Loucy (cell line): ENCODE measurements around the gene CEP164.

ENCODE experiments used
- H2AFZ ChIP-seq: fragments of 200-600 bp; sonication (generic); 2 replicates; pipeline ENCODE4 v1.6.0; 2016; ENCODE audit warnings: antibody characterized with exemption, mild to moderate bottlenecking, low read length, moderate library complexity
- H3F3A ChIP-seq: fragments of 200-600 bp; 2 replicates; pipeline ENCODE4 v1.6.0; 2016; ENCODE audit warnings: antibody characterized with exemption, low read depth, mild to moderate bottlenecking
- H3K27me3 ChIP-seq: fragments of 200-600 bp; sonication (generic); 2 replicates; pipeline ENCODE4 v1.6.1; 2014; ENCODE audit warnings: low read length, mild to moderate bottlenecking; ENCODE audit not compliant: insufficient read depth, poor library complexity, severe bottlenecking
- H3K36me3 ChIP-seq: fragments of 200-600 bp; sonication (generic); 2 replicates; pipeline ENCODE4 v1.6.1; 2016; ENCODE audit warnings: low read length; ENCODE audit not compliant: insufficient read depth
- H3K4me1 ChIP-seq: fragments of 200-600 bp; sonication (generic); 2 replicates; pipeline ENCODE4 v1.5.1; 2014; ENCODE audit warnings: low read length, mild to moderate bottlenecking; ENCODE audit not compliant: insufficient read depth, poor library complexity, severe bottlenecking
- H3K4me2 ChIP-seq: fragments of 200-600 bp; sonication (generic); 2 replicates; pipeline ENCODE4 v1.6.0; 2014; ENCODE audit warnings: antibody characterized with exemption, low read length, low read depth, mild to moderate bottlenecking; ENCODE audit not compliant: poor library complexity, severe bottlenecking
- H3K4me3 ChIP-seq: fragments of 200-600 bp; sonication (generic); 2 replicates; pipeline ENCODE4 v1.5.1; 2014; ENCODE audit warnings: low read length, mild to moderate bottlenecking, mixed read lengths; ENCODE audit not compliant: poor library complexity, severe bottlenecking
- H3K79me2 ChIP-seq: fragments of 200-600 bp; sonication (generic); 2 replicates; pipeline ENCODE4 v1.6.1; 2014; ENCODE audit warnings: low read length; ENCODE audit not compliant: insufficient read depth
- H3K9ac ChIP-seq: fragments of 200-600 bp; sonication (generic); 2 replicates; pipeline ENCODE4 v1.6.0; 2014; ENCODE audit warnings: mild to moderate bottlenecking, low read depth, low read length, moderate library complexity; ENCODE audit not compliant: poor library complexity, severe bottlenecking
- H3K9me2 ChIP-seq: fragments of 200-600 bp; sonication (generic); replicated peaks from 2 replicates; pipeline ENCODE4 v1.6.1; 2016; ENCODE audit warnings: low read depth, low read length, mixed read lengths
- H3K9me3 ChIP-seq: fragments of 200-600 bp; sonication (generic); 2 replicates; pipeline ENCODE4 v1.6.1; 2014; ENCODE audit warnings: mild to moderate bottlenecking, antibody characterized with exemption, low read length, low read depth; ENCODE audit not compliant: insufficient read depth
- H4K20me1 ChIP-seq: fragments of 200-600 bp; sonication (generic); 2 replicates; pipeline ENCODE4 v1.6.0; 2014; ENCODE audit warnings: antibody characterized with exemption, low read length, mild to moderate bottlenecking; ENCODE audit not compliant: insufficient read depth, poor library complexity, severe bottlenecking
- CTCF ChIP-seq: fragments of 200-600 bp; sonication (generic); conservative IDR thresholded peaks from 2 replicates; pipeline ENCODE4 v1.5.1; 2014; ENCODE audit warnings: mild to moderate bottlenecking, antibody characterized with exemption, low read length
- EZH2phosphoT487 ChIP-seq: fragments of 200-600 bp; IDR thresholded peaks from 2 replicates; pipeline ENCODE4 v1.6.1; 2018; ENCODE audit warnings: antibody characterized with exemption, mild to moderate bottlenecking, moderate library complexity, borderline replicate concordance

CEP164 gene

GRCh38 chr11:117354550-117354949, 26.9 kb downstream of the CEP164 start:
- TF ChIP-seq CTCF: no peak
- TF ChIP-seq EZH2phosphoT487: no peak
- no peaks in the 10 kb centered on the region for H3K9me2 ChIP-seq
- H4K20me1 ChIP-seq: no peaks in the 10 kb centered on the region
- no peaks in the 10 kb centered on the region for H3F3A ChIP-seq
- H3K4me3 ChIP-seq: no peak overlapping the region
- no peak overlapping the region for H3K9ac ChIP-seq
- H3K27me3 ChIP-seq: no peaks in the 10 kb centered on the region
- H2AFZ ChIP-seq: no peak overlapping the region
- H3K4me2 ChIP-seq: no peak overlapping the region
- no peaks in the 10 kb centered on the region for H3K4me1 ChIP-seq
- no peaks in the 10 kb centered on the region for H3K9me3 ChIP-seq
- H3K36me3 ChIP-seq: peaks cover 6% of the 10 kb centered on the region; the same call in 1 of the 2 replicates
- H3K79me2 ChIP-seq: no peaks in the 10 kb centered on the region

GRCh38 chr11:117356126-117356890, 28.7 kb downstream of the CEP164 start:
- H2AFZ ChIP-seq: no peak overlapping the region
- H3K4me2 ChIP-seq: no peak overlapping the region
- H3K27me3 ChIP-seq: no peaks in the 10 kb centered on the region
- H3K9me2 ChIP-seq: no peaks in the 10 kb centered on the region
- H3K36me3 ChIP-seq: peaks cover 6% of the 10 kb centered on the region; the same call in 1 of the 2 replicates
- no peak overlapping the region for H3K9ac ChIP-seq
- H3K9me3 ChIP-seq: no peaks in the 10 kb centered on the region
- no peak overlapping the region for H3K4me3 ChIP-seq
- no peaks in the 10 kb centered on the region for H3F3A ChIP-seq
- no peaks in the 10 kb centered on the region for H4K20me1 ChIP-seq
- no peaks in the 10 kb centered on the region for H3K4me1 ChIP-seq
- no peak for TF ChIP-seq CTCF
- TF ChIP-seq EZH2phosphoT487: no peak
- H3K79me2 ChIP-seq: no peaks in the 10 kb centered on the region

GRCh38 chr11:117361432-117361831, 33.8 kb downstream of the CEP164 start:
- Histone ChIP-seq H2AFZ (no peak overlapping the region), H3F3A (no peaks in the 10 kb centered on the region), H3K9me3 (no peaks in the 10 kb centered on the region), H3K4me2 (no peak overlapping the region), H3K9me2 (no peaks in the 10 kb centered on the region), H3K4me1 (no peaks in the 10 kb centered on the region), H4K20me1 (no peaks in the 10 kb centered on the region), H3K27me3 (no peaks in the 10 kb centered on the region), H3K36me3 (no peaks in the 10 kb centered on the region; the same call in 1 of the 2 replicates), H3K9ac (no peak overlapping the region), H3K4me3 (no peak overlapping the region), H3K79me2 (no peaks in the 10 kb centered on the region)
- TF ChIP-seq EZH2phosphoT487: no peak
- no peak for TF ChIP-seq CTCF
